ENCODE measurements around the gene ARHGAP33. TPM values are rescaled to one million over a fixed set of nuclear protein-coding genes. Genes with fewer than 3 reads are reported as not detected.

Gene ARHGAP33
- total and polyA plus RNA-seq, 10 of the 15 experiments (the other 5 are each of a cell fraction or from before 2014, with no cell fraction given), result 0.05 to 22.9 (median 2.3) TPM; not detected in 1

GRCh38 chr19:35789978-35790944 lies 14.9 kb downstream of the ARHGAP33 start:
- intact Hi-C loops (cut with micrococcal nuclease; ENCODE audit: unreplicated experiment) (no loop called here), in situ Hi-C loops (cut with MboI) (no loop called here)
- POLR2A ChIA-PET, result interaction anchor here (0.5 kb wide), 1 partner anchor 10 kb away, joined by 3 read pairs; no protein-coding TSS in a partner anchor
- H3K9ac ChIP-seq (ENCODE audit: control insufficient read depth, insufficient read depth, low read length), result no peak overlapping the region
- CTCF ChIA-PET, result interaction anchor here (1.0 to 3.1 kb wide), 3 partner anchors 10 to 97 kb away, joined by 3 to 12 read pairs (median 3); no protein-coding TSS in a partner anchor
- no peak for FAIRE-seq
- no peaks in the 10 kb centered on the region for H3K36me3 ChIP-seq (ENCODE audit: control insufficient read depth in 2 of 2, insufficient read depth in 2 of 2, low read length in 1 of 2)
- no peak for DNase-seq (ENCODE audit: low read depth, low spot score)
- H3K9me3 ChIP-seq (replicated peaks; ENCODE audit: control insufficient read depth, insufficient read depth, low read length), result no peaks in the 10 kb centered on the region
- no peak overlapping the region for H3K4me3 ChIP-seq
- no peak for ATAC-seq
- no peaks in the 10 kb centered on the region for H3K79me2 ChIP-seq (ENCODE audit: control insufficient read depth, insufficient read depth, low read length)
- WGBS (ENCODE audit: insufficient coverage, insufficient replicate concordance, low lambda C conversion rate, missing lambda C conversion rate), result 52% methylated on average over 15 of the region's 19 CpGs
- no peaks in the 10 kb centered on the region; a peak in 1 of 4 replicates for H3K27me3 ChIP-seq (replicated peaks in 1 of 2; ENCODE audit: control insufficient read depth in 2 of 2, insufficient read depth in 2 of 2, low read length in 1 of 2)
- no peak overlapping the region for H2AFZ ChIP-seq (ENCODE audit: control insufficient read depth, low read depth, low read length)
- H3K27ac ChIP-seq (ENCODE audit: control insufficient read depth, insufficient read depth), result no peak overlapping the region
- no TSS peak for BruUV-seq (replicated peaks)
- H4K20me1 ChIP-seq (ENCODE audit: control insufficient read depth, insufficient read depth), result no peaks in the 10 kb centered on the region
- RAD21 ChIA-PET (ENCODE audit: unreplicated experiment), result no interaction called here
- no peaks in the 10 kb centered on the region for H3K4me1 ChIP-seq (ENCODE audit: control insufficient read depth, insufficient read depth, low read length)
- SMC1A ChIA-PET (ENCODE audit: uncharacterized antibody, unreplicated experiment), result no interaction called here
- H3K4me2 ChIP-seq (ENCODE audit: control insufficient read depth, insufficient read depth), result no peak overlapping the region
- no peak for TF ChIP-seq ZNF217 (IDR thresholded peaks at IDR 0.05)
- TF ChIP-seq, protein P1, sequence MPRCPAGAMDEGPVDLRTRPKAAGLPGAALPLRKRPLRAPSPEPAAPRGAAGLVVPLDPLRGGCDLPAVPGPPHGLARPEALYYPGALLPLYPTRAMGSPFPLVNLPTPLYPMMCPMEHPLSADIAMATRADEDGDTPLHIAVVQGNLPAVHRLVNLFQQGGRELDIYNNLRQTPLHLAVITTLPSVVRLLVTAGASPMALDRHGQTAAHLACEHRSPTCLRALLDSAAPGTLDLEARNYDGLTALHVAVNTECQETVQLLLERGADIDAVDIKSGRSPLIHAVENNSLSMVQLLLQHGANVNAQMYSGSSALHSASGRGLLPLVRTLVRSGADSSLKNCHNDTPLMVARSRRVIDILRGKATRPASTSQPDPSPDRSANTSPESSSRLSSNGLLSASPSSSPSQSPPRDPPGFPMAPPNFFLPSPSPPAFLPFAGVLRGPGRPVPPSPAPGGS (IDR thresholded peaks at IDR 0.05; ENCODE audit: borderline replicate concordance, insufficient read depth, low read depth, low read length, poor library complexity, severe bottlenecking), result no peak
- no peak for TF ChIP-seq NBN (IDR thresholded peaks at IDR 0.05)
- no peak for TF ChIP-seq CREM (IDR thresholded peaks at IDR 0.05; ENCODE audit: low read depth)
- no peak for TF ChIP-seq ASH2L (IDR thresholded peaks at IDR 0.05; ENCODE audit: borderline replicate concordance, low read depth)
- TF ChIP-seq NFYA (IDR thresholded peaks at IDR 0.05; ENCODE audit: borderline replicate concordance, low read depth, low read length), result no peak
- TF ChIP-seq, protein P2, sequence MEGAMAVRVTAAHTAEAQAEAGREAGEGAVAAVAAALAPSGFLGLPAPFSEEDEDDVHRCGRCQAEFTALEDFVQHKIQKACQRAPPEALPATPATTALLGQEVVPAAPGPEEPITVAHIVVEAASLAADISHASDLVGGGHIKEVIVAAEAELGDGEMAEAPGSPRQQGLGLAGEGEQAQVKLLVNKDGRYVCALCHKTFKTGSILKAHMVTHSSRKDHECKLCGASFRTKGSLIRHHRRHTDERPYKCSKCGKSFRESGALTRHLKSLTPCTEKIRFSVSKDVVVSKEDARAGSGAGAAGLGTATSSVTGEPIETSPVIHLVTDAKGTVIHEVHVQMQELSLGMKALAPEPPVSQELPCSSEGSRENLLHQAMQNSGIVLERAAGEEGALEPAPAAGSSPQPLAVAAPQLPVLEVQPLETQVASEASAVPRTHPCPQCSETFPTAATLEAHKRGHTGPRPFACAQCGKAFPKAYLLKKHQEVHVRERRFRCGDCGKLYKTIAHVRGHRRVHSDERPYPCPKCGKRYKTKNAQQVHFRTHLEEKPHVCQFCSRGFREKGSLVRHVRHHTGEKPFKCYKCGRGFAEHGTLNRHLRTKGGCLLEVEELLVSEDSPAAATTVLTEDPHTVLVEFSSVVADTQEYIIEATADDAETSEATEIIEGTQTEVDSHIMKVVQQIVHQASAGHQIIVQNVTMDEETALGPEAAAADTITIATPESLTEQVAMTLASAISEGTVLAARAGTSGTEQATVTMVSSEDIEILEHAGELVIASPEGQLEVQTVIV (IDR thresholded peaks at IDR 0.05; ENCODE audit: borderline replicate concordance, partially characterized antibody), result no peak
- TF ChIP-seq IKZF2 (IDR thresholded peaks at IDR 0.05), result no peak
- TF ChIP-seq ZZZ3 (IDR thresholded peaks at IDR 0.05; ENCODE audit: control insufficient read depth, insufficient read length, low read depth), result no peak
- TF ChIP-seq, protein P3, sequence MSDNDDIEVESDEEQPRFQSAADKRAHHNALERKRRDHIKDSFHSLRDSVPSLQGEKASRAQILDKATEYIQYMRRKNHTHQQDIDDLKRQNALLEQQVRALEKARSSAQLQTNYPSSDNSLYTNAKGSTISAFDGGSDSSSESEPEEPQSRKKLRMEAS (IDR thresholded peaks at IDR 0.05; ENCODE audit: low read depth, low read length), result no peak
- no peak for TF ChIP-seq RUNX3 (IDR thresholded peaks at IDR 0.05; ENCODE audit: low read length)
- TF ChIP-seq IKZF1 (conservative IDR thresholded peaks at IDR 0.05), result no peak
- no peak for TF ChIP-seq CBX3 (IDR thresholded peaks at IDR 0.05; ENCODE audit: borderline replicate concordance, low read depth)
- no peak for TF ChIP-seq MEF2A (IDR thresholded peaks at IDR 0.05; ENCODE audit: insufficient read depth, low read depth, low read length)
- TF ChIP-seq, protein P4, sequence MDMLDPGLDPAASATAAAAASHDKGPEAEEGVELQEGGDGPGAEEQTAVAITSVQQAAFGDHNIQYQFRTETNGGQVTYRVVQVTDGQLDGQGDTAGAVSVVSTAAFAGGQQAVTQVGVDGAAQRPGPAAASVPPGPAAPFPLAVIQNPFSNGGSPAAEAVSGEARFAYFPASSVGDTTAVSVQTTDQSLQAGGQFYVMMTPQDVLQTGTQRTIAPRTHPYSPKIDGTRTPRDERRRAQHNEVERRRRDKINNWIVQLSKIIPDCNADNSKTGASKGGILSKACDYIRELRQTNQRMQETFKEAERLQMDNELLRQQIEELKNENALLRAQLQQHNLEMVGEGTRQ (IDR thresholded peaks at IDR 0.05; ENCODE audit: borderline replicate concordance, low read depth, low read length), result no peak
- no peak for TF ChIP-seq NKRF (conservative IDR thresholded peaks at IDR 0.05)
